Stimulated activated naive CD4-positive, alpha-beta T cell (primary cell): ENCODE data around the gene RNF2.
"Not testable (repeated sequence)": the region's sequence is repeated elsewhere in the genome, so short reads cannot be mapped to it uniquely, and the experiment has no call there.

Experiments used
- DNase-seq, 6 experiments: peaks; one replicate each; lab custom pipeline; 2025; lab: John Stamatoyannopoulos, UW

Gene RNF2

GRCh38 chr1:185044981-185045813 is at the start of gene RNF2:
RNF2 (plus strand) TSS chr1:185045558; CDS start chr1:185087554, 41,996 bp downstream.
- DNase-seq: peak; percentile 64 to 81 (median 74)

GRCh38 chr1:184999974-185000373 is 45.4 kb upstream of the RNF2 start:
- not testable (repeated sequence) for DNase-seq

DNA sequence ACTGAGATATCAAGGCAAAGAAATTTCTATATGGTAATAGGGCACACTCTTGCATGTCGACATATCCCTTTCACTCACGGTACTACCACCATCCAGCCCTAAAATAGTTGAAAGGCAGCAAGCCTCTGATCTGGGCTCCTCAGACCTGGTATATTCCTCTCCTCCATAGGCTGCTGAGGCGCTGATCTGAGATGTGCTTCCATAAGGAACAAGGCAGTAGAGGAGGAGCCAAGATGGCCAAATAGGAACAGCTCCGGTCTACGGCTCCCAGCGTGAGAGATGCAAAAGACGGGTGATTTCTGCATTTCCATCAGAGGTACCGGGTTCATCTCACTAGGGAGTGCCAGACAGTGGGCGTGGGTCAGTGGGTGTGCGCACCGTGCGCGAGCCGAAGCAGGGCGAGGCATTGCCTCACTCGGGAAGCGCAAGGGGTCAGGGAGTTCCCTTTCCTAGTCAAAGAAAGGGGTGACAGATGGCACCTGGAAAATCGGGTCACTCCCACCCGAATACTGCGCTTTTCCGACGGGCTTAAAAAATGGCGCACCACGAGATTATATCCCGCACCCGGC is 44.0 kb upstream of the RNF2 start:
- DNase-seq: not testable (repeated sequence)

DNA sequence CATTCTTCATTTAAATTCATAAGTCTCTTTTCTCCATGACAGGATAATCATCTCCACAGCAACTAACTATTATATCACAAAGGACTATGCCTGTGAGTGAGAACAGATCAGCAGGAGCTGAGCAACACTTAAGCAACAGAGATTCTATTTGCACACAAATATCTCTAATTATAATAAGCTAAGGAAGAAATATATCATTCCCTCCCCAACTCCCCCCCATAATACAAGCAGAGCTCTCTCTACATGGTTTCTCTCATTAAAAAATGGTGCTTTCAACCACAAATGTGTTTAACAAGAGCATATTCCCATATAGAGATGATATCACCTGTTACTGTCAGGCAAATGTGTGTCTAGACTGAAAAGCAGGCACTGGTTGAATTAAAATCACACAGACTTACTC is 36.5 kb upstream of the RNF2 start:
- no peak for DNase-seq

DNA sequence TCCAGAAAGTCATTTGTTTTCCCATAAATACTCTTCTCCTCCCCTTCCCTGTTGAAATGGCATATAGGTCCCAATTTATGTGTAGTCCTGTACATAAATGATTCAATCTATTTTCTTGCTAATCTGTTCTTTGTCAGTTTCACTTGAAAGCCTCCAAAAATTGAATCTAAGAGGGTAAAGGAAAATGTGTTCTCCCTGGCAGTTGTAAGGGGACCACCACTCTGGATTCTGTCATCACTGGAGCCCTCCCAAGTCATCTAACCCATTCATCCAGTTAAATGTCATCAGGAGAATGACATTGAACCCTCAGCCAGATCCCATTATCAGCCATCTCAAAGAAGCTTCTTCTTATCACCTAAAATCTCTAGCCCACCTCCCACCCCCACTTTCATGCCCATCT is 35.0 kb upstream of the RNF2 start:
- DNase-seq: no peak

GRCh38 chr1:185014941-185015340 is 30.4 kb upstream of the RNF2 start:
- DNase-seq: no peak

- DNase-seq: no peak
Measured at GRCh38 chr1:185015631-185016030, 29.7 kb upstream of the RNF2 start.

DNA sequence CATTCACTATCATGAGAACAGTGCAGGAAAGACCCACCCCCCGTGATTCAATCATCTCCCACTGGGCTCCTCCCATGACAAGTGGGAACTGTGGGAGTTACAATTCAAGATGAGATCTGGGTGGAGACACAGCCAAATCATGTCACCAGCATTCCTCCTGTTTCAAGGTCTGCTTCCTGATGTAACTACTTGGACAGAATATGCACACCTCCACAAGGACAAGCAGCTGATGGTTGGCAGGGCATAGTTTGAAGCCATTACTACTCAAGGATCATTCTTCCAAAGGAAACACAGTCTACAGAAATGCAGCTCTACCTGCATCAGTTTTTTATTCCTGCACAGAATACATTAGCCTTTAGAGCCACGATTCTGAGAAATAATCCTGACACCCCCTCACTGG is 28.5 kb upstream of the RNF2 start:
- DNase-seq: no peak

DNA sequence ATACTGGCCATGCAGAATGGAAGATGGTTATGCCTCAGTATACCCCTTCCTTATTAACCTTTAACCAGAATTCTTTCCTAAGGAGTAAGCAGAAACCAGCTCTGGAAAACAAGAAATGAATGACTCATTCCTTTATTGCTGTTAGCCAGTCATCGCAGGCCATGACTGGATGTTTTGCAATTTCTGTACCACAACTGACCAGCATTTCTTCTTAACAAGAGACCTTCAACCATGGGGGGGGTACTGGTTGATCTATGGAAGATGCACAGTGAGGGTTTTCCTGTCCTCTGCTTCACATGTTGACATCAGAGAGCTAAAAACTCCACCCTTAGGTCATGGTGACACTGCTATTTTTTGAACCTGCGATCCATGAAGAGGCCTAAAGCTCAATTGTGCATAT is 28.0 kb upstream of the RNF2 start:
- no peak for DNase-seq

DNA sequence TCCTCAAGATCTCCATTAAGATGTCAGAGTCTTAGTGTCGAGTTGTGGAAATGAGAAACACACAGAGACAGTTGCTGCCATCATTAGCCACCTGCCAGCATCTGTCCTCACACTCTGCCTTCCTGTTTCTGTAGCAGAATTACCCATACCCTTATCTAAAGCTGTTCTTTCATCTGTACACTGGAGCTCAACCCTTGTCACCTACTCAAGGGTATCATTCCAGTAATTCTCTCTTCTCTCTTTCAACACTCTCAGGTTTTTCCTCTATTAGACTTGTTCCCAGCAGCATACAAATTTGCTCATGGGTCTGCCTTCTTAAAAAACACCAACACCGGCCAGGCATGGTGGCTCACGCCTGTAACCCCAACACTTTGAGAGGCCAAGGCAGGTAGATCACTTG is 27.4 kb upstream of the RNF2 start:
- no peak for DNase-seq

- DNase-seq: no peak
Measured at GRCh38 chr1:185027252-185027882, 18.0 kb upstream of the RNF2 start.

DNA sequence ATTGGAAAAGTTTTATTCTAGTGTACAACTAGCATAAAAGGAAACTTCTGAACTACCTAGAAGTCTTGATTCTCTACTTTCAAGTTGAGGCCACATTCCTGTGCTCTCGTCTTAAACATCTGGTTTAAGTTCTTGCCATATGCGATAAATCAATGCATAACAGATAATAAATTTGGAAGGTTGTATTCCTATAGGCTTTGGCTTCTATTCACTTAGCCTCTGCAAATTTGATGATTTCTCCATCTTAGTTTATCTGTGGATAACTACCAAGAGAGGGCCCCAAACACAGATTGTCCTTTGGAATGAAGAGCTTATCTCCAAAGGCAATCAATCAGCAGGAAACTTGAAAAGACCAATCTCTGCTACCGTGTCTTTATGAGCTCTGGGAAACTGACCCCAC is 11.7 kb upstream of the RNF2 start:
- DNase-seq: no peak

GRCh38 chr1:185035258-185035657 is 10.1 kb upstream of the RNF2 start:
- DNase-seq: no peak

DNA sequence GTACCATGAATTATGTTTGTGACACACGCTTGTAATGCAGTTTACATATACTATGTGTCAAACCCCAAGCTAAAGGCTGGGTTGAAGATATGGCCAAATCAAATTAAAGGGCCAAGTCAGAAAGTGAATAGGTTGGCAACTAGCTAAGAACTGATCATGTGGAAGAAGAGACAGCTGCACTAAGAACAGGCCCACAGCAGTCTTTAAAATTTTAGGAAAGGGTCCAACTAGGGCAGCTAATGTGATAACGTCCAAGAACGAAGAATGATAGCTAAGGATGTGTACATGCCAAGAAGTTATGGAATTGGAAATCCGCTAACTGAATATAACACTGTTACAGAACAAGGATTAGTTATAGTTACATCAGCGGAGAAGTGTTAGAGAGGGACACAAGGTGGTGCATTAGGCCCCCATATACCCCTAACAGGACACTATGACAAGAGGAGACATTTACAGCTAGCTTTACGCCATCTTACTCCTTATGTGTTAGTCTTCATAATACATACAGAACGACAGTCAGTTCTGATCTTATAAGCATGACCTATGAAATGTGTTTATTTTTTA is 6.5 kb upstream of the RNF2 start:
- DNase-seq: no peak

DNA sequence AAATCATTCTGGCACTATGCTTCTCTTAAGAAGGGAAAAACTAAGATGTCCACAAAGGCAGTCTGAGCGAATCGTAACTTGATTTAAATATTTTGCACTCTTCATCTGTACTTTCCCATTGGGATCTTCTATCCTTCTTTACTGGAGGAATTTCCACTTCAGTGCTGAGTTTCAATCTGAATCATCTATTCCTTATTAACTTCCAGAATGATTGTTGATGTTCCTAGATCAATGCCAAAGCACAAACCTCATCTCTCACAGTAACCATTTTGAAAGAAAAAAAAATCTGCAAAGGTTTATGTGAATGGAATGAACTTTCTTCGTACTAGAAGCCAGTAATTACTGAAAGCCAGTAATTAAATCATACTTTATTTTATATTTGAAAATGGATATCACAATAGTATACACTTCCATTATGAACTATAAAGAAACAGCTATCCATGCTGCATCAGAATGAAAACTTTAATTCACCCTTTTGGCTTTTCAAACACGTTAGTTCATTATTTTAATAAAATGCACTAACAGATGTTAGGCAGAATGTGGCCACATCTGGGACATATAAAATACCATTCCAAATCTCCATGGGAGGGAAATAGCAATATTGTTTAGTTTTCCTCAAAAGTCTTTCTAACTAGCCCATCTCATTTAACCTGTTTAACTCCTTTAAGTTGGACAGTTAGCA is 5.5 kb upstream of the RNF2 start:
- no peak for DNase-seq

DNA sequence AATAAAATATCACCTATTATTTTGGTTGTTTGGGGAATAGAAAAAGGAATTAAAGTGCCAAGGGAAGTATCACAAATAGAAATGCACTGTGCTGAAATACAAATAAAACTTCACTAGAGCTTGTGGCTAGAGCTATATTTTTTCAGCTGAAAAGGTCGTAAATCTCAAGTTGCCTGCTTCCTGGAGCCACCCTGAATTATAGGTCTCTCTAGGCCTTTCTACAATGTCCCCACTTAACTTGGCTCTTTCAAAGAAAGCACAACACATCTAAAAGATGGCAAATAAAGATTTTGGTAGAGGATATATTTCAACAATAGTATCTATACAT is 5.0 kb upstream of the RNF2 start:
- DNase-seq: no peak

DNA sequence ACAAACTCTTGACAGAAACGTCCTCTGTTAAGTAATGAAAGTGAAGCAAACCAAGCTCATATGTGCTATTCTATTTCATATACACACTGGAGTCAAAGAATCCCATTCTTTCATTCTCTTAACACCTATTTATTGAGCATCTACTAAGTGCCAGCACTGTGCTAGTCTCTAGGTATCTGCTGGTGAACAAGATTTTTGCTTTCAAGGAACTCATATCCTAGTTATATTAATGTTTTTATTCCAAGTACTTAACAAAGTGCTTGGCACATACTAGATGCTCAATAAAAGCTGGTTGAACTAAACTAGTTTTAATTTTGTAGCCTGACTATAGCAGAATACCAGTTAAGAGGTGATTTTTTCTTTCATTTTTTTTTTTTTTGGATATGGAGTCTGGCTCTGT is 3.6 kb upstream of the RNF2 start:
- no peak for DNase-seq

GRCh38 chr1:185042737-185043136 is 2.6 kb upstream of the RNF2 start:
- DNase-seq: no peak

- DNase-seq: no peak
Measured at GRCh38 chr1:185044387-185044786, 971 bp upstream of the RNF2 start.

DNA sequence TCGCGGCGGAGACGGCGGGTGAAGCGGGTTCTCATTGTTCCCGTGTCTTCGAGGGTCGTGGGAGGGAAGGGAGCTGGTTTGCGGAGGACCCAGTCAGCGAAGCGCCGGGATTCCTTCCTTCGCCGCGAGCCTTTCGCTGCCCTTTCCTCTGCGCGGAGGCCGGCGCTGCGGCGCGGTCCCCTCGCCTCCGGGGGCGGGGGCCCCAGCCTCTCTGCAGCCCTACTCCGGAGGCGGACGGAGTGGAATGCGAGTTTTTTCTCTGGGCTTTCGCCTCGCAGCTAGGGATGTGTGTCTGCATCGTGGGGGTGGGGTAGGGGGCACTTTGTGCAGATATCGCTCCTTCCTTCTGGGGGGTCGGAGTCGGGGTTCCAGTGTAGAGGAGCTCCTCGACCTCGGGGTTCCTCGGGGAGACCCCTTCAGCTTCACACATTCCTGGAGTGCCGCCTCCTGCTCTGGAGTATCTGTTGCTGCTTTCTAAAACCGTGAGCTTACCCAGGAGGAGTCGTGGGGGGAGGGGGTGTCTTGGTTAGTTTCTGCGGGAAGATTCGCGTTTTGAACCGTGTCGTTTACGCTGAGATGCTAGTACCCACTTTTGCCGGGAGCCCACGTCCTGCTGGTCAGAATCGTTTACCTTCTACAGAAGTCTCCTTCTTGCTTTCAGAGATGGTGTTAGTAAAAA is 595 bp downstream of the RNF2 start:
- peak in 4 of 6 experiments; percentile 33 to 46 (median 38) for DNase-seq

- DNase-seq: no peak
Measured at GRCh38 chr1:185046668-185047067, 1.3 kb downstream of the RNF2 start.

- no peak for DNase-seq
Measured at GRCh38 chr1:185049670-185050069, 4.3 kb downstream of the RNF2 start.
